Mesothelial cell of epicardium (in vitro differentiated cells): ENCODE results near the gene SLC15A5. TPM values are rescaled to one million over a fixed set of nuclear protein-coding genes. Genes with fewer than 3 reads are reported as not detected.

ENCODE experiments used
- DNase-seq, 2 experiments: peaks; one replicate each; pipeline ENCODE4 v3.0.0; 2021; ENCODE audit warnings: low spot score in 2 of 2; ENCODE audit not compliant: unreplicated experiment in 2 of 2
- H3K27ac Mint-ChIP-seq: 2 replicates; pipeline ENCODE4 v1.8.0; 2021; ENCODE audit warnings: mixed read lengths
- H3K27me3 Mint-ChIP-seq: 2 replicates; pipeline ENCODE4 v1.8.0; 2021; ENCODE audit warnings: low read depth, mixed read lengths
- H3K36me3 Mint-ChIP-seq: 2 replicates; pipeline ENCODE4 v1.8.0; 2021; ENCODE audit warnings: mixed read lengths
- H3K4me1 Mint-ChIP-seq: 2 replicates; pipeline ENCODE4 v1.8.0; 2021; ENCODE audit warnings: mixed read lengths
- H3K4me3 Mint-ChIP-seq: 2 replicates; pipeline ENCODE4 v1.8.0; 2021; ENCODE audit warnings: mild to moderate bottlenecking, moderate library complexity, mixed read lengths
- H3K9me3 Mint-ChIP-seq: 2 replicates; pipeline ENCODE4 v1.8.0; 2021; ENCODE audit warnings: mixed read lengths
- total RNA-seq: library from RNA; stranded (reverse); gene quantifications from 3 replicates; pipeline ENCODE4 v1.2.1, GENCODE V29; 2021
- TF ChIP-seq, protein P1 (sequence below): fragments of 200-600 bp; sonication (generic); IDR thresholded peaks from one replicate; pipeline ENCODE4 v1.5.0; 2021; ENCODE audit warnings: antibody characterized with exemption; ENCODE audit not compliant: unreplicated experiment

SLC15A5 gene
- total RNA-seq, 1 donor from 2014 or later: not detected

DNA sequence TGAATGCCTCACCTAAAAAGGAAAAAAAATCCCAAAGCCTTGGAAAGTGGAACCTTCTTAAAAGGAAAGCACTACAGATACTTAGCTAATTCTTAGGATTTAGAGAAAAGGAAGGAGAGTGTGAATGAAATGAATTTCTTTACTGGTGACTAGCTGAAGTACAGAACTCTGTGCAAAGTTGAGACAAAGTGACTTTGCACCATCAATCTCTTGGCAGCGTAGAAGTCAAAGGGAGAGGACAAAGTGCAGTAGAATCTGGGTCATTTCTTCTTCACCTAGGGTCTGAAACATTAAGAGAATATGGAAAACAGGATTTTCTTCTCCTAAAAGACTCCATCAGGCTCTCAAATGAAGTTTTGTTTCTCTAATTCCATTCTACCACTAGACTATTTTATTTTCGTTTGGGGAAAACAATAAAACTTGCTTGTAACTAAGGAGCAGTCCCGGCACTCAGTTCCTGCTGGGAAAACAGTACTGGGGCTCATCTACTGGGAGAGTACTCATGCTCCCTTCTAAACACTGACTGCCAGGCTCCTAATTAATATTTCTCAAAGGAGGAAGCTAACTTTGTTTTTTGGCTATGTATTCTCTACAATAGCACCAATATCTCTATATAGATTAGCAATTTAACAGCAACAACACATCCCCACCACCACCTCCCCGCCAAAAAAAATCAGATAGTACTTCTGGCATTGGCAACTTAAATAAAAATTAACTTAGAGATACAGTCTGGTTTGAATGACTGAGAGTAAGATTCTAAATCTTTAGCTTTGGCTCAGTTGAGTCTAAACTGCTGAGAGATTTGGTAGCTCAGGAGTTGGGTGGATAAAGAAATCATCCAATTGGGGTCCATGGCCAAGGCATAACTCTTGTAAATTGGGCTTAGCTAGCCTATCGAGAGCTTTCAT lies 110.7 kb downstream of the SLC15A5 start:
- no peaks in the 10 kb centered on the region for H3K4me1 Mint-ChIP-seq
- no peak for DNase-seq
- peaks cover 18% of the 10 kb centered on the region for H3K27me3 Mint-ChIP-seq
- TF ChIP-seq, protein P1, sequence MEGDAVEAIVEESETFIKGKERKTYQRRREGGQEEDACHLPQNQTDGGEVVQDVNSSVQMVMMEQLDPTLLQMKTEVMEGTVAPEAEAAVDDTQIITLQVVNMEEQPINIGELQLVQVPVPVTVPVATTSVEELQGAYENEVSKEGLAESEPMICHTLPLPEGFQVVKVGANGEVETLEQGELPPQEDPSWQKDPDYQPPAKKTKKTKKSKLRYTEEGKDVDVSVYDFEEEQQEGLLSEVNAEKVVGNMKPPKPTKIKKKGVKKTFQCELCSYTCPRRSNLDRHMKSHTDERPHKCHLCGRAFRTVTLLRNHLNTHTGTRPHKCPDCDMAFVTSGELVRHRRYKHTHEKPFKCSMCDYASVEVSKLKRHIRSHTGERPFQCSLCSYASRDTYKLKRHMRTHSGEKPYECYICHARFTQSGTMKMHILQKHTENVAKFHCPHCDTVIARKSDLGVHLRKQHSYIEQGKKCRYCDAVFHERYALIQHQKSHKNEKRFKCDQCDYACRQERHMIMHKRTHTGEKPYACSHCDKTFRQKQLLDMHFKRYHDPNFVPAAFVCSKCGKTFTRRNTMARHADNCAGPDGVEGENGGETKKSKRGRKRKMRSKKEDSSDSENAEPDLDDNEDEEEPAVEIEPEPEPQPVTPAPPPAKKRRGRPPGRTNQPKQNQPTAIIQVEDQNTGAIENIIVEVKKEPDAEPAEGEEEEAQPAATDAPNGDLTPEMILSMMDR: no peak
- H3K4me3 Mint-ChIP-seq: no peak overlapping the region
- peaks cover 4% of the 10 kb centered on the region for H3K9me3 Mint-ChIP-seq
- H3K27ac Mint-ChIP-seq: no peak overlapping the region
- no peaks in the 10 kb centered on the region for H3K36me3 Mint-ChIP-seq

DNA sequence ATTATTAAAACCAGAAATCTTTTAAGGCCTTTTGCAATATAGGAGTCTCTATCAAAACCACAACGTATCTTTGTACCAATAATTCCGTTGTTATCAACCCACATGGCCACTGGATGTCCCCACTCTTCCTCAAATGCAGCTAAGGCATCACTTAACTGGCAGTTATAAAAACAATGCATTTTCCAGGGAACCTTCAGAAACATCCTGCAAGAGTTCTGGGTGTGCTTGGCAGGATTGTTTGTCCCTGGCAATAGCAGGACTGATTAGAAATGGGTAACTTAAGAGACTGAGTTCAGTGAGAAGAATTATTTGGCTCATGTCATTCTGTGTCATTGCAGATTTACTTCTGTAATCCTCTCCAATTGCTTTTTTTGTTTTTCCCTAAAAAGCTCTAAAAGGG lies 112.0 kb downstream of the SLC15A5 start:
- Mint-ChIP-seq H3K27me3 (peaks cover 27% of the 10 kb centered on the region), H3K36me3 (no peaks in the 10 kb centered on the region), H3K4me3 (no peak overlapping the region), H3K27ac (no peak overlapping the region), H3K9me3 (peaks cover 4% of the 10 kb centered on the region), H3K4me1 (no peaks in the 10 kb centered on the region)
- TF ChIP-seq, protein P1: no peak
- DNase-seq: no peak

DNA sequence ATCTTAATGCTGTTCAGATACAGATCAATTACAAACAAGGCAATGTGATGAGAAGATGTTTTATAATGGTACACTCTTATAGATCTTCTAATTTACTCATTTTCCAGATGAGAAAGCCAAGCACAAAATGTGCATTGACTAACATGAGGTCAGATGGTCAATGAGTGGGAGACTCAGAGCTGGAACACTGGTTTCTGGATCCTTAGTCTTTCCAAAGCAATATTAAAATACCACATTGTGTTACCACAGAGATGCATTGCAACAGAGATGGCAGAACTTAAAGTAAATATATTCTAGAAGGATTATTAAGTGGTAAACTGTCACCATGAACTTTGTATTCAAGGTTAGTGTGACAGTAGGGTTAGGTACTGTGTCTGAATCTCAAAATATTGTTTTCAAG lies 113.6 kb downstream of the SLC15A5 start:
- TF ChIP-seq, protein P1: no peak

DNA sequence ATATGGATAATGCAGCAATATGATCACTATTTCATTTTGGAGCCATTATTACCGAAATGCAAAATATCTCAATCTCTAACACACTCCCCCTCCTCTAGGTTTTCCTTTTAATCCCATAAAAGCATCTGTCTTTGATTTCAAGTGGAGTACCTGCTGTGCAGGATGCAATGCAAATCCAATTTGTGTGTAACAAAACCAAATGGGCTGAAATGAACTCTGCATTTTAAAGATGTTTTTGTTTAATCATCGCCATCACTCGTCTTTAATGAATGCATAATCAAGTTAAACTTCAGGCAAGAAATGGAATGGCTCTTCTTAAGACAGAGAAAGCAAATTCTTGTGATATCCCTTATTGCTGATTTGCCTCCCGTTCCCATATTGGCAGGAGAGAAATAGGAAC lies 114.3 kb downstream of the SLC15A5 start:
- DNase-seq: no peak
- TF ChIP-seq, protein P1: no peak
- no peaks in the 10 kb centered on the region for H3K36me3 Mint-ChIP-seq
- H3K27me3 Mint-ChIP-seq: peaks cover 30% of the 10 kb centered on the region
- H3K9me3 Mint-ChIP-seq: no peaks in the 10 kb centered on the region
- no peak overlapping the region for H3K4me3 Mint-ChIP-seq
- H3K4me1 Mint-ChIP-seq: no peaks in the 10 kb centered on the region
- no peak overlapping the region for H3K27ac Mint-ChIP-seq

More for the DNA sequence above, 113.6 kb downstream of the SLC15A5 start:
- Mint-ChIP-seq H3K9me3 (peaks cover 4% of the 10 kb centered on the region), H3K4me1 (no peaks in the 10 kb centered on the region), H3K27me3 (peaks cover 31% of the 10 kb centered on the region), H3K36me3 (no peaks in the 10 kb centered on the region), H3K4me3 (no peak overlapping the region), H3K27ac (no peak overlapping the region)
- DNase-seq: no peak

DNA sequence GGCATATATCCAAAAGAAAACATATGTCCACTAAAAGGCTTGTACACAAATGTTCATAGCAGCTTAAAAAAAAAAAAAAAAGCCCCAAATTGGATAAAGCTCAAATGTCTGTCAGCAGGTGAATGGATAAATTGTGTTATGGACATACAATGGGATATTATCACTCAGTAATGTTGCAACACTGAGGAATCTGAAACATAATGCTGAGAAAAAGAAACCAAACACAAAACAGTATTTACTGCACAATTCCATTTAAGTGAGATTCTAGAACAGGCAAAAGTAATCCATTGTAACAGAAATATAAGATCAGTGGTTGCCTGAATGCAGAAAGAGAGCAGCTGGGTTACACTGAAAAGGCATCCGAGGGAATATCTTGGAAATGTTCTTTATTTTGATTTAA lies 117.9 kb downstream of the SLC15A5 start:
- Mint-ChIP-seq H3K4me3 (no peak overlapping the region), H3K36me3 (no peaks in the 10 kb centered on the region), H3K4me1 (no peaks in the 10 kb centered on the region), H3K9me3 (no peaks in the 10 kb centered on the region), H3K27me3 (peaks cover 33% of the 10 kb centered on the region), H3K27ac (no peak overlapping the region)
- DNase-seq: no peak
- TF ChIP-seq, protein P1: no peak
